GM18870 (cell line): ENCODE measurements around the gene DLG1.
"Not testable (repeated sequence)": the region's sequence is repeated elsewhere in the genome, so short reads cannot be mapped to it uniquely, and the experiment has no call there.

Experiments
- ATAC-seq: cut with Tn5 transposase; IDR thresholded peaks from one replicate; pipeline ENCODE4 v1.9.1; 2021; ENCODE audit warnings: moderate library complexity; ENCODE audit not compliant: unreplicated experiment

The DLG1 gene

DNA sequence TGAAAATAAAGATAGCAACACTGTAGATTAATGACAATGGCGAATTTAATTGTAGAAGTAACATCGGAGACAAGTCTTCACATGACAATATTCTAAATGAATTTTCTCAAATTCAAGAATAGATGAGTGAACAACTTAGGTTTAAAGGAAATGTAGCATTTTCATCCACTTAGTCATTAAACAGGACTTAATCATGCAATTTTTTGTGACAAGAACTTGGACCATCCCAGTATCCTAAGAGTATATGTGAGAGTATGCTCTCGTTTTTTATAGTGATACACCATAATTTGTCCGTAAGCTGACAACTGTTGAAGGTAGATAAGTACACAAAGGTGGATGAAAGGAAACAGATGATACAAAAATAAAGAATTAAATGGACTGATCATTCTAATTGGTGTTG is 81.5 kb downstream of the DLG1 start:
- ATAC-seq: no peak

DNA sequence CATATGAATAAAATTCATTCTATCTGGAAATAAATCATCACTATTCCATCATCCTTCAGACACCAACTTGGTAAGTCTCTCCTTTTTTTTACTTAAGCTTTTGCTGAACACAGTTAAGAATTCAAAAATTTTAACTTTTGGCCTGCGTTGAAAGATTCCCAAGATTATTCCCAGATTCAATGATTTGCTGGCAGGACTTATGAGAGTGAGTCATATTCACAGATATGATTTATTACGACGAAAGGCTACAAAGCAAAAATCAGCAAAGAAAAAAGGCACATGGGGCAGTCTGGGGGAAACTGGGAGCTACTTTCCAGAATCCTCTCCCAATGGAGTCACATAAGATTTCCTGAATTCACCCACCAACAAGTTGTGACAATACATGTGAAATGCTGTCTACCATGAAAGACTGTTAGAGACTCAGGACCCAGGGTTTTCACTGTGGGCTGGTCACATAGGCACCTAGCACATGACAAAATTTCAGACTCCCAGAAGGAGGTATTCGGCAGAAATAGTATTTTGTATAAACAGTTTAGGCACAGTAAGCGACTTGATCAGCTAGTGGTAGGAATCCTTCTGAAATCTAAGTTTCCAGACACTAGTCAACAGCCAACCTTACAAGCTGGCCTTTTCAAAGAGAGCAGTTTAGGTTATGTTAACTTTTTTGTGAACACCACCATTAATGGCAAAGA is 82.1 kb downstream of the DLG1 start:
- ATAC-seq: no peak

DNA sequence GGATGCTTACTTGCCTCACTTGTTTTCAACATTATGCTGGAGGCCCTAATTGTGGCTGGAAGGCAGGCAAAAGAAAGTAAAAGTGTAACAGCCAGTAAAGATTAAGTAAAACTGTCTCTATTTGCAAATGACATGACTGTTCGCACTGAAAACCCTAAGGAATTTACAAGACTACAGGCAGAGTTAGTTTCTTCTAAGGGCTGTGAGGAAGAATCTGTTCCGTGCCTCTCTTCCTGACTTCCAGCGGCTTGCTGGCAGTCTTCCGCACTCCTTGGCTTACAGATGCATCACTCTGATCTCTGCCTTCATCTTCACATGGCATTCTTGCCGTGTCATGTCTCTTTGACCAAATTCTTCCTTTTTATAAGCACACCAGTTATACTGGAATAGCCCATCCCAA is 86.1 kb downstream of the DLG1 start:
- ATAC-seq: no peak

DNA sequence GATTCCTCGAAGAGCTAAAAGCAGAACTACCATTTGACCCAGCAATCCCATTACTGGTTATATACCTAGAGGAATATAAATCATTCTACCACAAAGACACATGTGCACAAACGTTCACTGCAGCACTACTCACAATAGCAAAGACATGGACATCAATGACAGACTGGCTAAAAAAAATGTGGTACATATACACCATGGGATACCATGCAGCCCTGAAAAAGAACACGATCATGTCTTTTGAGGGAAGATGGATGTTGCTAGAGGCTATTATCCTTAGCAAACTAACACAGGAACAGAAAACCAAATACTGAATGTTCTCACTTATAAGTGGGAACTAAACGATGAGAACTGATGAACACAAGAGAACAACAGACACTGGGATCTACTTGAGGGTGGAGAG is 86.7 kb downstream of the DLG1 start:
- not testable (repeated sequence) for ATAC-seq

DNA sequence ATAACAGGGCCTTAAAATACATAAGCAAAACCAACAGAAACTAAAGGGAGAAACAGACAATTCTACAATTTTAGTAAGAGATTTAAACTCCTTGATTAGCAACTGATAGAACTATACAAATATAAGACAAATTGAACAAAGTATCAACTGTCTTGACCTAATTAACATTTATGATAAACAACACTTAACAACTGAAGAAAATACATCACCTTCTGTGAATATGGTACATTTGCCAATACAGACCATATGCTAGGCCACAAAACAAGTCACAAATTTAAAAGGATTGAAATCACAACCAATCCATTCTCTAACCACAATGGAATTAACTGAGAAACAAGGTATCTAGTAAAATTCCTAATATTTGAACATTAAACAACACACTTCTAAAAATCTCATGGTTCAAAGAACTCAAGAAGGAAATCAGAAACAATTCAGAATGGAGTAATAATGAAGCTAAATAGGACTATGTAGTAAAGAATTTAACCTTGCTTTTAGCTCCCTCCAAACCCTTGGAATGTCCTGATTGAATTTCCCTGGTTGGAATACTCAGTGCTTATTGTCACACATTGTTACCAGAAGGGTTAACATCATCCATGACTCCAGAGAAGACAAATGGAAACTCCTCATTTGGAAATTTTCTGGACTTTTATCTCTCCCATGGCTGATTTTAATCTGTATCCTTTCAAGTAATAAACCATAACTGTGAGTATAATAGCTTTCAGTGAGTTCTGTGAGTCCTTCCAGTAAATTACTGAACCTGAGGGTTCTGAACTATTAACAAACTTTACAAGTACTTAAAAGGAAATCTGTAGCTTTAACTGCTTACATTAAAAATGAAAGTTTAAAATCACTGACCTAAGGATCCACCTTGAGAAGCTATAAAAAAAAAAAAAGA is 88.8 kb downstream of the DLG1 start:
- ATAC-seq: no peak

DNA sequence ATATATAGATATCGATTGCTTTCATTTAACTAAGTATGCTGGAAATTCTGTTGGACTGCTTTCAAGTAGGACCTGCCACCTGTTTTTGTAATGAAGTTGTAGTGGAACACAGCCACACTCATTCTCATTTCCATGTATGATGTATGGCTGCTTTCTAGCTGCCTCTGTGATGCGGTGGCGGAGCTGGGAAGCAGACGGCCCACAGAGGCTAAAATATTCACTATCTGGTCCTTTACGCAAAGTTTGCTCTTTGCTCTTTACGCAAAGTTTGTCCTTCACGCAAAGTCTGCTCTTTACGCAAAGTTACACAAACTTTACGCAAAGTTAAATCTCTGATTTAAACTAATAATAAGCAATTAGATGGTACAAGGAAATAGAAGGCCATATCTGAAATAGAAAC is 91.5 kb downstream of the DLG1 start:
- ATAC-seq: no peak

DNA sequence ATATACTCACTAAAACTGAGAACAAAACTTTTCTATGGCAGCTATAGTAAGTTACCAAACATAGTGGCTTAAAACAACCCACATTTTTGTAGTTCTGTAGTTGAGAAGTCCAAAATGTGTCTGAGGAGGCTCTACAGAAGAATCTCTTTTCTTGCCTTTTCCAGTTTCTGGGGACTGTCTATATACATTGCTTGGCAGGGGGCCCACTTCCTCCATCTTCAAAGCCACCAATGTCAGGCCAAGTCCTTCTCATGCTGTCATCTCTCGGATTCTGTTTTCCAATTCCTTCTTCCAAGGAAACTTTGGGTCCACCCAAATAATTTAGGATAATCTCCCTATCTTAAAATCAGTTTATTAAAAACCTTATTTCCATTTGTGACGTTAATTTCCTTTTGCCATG is 92.7 kb downstream of the DLG1 start:
- no peak for ATAC-seq

DNA sequence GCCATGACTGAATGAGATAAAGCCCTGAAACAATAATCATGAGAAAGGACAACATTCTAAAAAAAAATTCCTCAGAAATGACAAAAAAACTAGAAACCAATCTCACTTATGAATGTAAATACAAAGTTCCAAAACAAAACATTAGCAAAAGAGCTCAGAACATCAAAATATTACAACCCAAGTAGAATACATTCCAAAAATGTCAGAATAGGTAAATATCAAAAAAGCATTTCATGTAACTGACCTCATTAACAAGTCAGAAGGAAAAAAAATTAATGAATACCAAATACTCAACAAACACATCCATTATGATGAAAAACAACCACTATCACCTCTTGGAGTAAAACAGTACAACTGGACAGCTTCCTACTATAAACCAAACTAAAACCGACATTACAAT is 93.1 kb downstream of the DLG1 start:
- ATAC-seq: no peak

DNA sequence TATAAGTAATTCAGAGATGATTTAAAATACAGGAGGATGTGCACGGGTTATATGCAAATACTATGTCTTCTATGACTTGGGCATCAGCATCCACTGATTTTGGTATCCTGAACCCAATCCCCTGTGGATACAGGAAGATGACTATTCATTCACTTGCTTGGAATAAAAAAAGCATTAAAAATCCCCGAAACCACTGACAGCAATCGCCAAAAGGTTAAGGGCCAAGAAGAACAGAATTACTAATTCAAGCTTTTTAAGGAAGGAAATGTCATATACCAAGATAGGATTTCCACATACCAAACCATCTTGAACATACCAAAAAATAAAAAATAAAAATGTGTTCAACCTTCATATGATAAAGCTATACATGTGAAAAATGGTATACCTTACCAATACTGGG is 93.7 kb downstream of the DLG1 start:
- ATAC-seq: no peak

DNA sequence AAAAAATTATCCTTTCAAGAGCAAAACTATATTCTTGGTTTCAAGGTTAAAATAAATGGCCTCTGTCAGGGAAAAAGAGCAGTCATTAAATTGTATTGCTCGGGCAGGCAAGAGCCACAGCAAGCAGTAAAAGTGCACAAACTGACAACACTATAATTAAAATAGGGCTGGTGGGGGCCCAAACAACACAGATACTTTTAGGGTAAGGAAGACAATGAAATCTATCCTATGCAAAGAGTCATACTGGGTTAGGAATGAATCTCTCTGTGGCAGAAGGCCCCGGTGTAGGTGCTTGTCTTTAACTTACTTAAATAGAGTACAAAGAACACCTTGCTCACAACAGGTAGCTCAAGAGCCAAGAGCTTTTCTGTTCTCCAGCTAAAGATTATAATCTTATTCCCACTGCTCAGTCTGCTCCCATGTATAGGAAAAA is 94.7 kb downstream of the DLG1 start:
- ATAC-seq: no peak

DNA sequence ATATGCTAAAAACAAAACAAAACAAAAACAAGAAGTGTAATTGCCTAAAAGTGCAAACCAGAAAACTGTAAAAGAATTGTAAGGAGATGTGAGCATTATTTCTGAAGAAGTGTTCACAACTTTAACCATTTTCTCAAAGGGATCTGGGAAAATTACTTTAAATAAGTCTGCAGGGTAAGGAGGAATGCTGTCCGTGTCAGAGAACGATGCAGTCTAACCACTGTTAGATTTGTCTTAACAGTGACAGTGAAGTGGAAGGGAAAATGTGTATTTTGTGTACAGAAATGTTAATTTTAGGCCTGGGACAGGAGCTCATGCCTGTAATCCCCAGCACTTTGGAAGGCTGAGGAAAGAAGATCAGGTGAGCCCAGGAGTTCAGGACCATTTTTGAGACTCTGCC is 95.7 kb downstream of the DLG1 start:
- ATAC-seq: no peak

DNA sequence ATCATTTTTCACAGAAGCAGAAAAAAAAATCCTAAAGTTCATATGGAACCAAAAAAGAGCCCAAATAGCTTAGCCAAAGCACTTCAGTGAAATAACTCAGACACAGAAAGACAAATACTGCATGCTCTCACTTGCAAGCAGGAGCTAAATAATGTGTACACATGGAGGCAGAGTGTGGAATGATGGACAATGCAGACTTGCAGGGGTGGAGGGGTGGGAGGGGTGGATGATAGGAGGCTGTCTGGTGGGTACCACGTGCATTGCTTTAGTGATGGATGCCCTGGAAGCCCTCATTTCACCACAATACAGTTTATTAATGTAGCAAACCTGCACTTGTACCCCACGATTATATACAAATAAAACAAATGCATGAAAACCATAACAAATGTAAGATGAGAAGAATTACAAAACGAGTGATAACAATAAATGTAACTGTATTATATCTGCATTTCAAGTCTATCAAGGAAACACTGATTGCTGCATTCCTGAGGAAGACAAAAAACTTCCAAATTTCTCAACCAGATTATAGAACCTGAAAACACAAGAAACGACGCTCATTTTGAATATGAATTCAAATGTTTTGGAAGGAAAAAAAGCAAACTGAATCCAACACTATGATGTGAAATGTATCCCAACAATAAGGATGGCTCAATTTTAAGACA is 96.5 kb downstream of the DLG1 start:
- ATAC-seq: no peak

DNA sequence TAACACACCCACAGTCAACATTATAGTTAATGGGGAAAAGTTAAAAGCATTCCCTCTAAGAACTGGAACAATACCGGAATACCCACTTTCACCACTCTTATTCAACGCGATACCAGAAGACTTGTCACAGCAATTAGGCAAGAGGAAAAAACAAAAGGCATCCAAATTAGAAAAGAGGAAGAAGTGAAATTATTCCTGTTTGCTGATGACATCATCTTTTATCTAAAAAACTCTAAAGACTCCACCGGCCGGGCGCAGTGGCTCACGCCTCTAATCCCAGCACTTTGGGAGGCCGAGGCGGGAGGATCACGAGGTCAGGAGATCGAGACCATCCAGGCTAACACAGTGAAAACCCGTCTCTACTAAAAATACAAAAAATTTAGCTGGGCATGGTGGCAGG is 97.6 kb downstream of the DLG1 start:
- ATAC-seq: not testable (repeated sequence)

DNA sequence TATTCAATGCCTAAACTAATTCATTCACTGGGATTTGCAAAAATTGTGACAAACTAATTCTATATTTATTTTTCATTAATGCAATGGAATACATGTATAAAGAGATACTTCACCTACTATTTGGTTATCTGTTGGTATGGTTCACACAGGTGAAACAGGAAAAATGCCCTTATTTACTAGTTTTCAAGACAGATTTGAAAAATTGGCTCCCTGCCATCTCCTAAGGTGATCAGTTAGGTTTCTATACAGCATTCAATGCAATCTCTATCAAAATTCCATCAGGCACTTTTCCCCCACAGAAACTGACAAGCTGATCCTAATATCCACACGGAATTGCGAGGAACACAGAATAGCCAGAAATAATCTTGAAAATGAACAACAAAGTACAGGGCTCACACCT is 101.1 kb downstream of the DLG1 start:
- ATAC-seq: no peak

DNA sequence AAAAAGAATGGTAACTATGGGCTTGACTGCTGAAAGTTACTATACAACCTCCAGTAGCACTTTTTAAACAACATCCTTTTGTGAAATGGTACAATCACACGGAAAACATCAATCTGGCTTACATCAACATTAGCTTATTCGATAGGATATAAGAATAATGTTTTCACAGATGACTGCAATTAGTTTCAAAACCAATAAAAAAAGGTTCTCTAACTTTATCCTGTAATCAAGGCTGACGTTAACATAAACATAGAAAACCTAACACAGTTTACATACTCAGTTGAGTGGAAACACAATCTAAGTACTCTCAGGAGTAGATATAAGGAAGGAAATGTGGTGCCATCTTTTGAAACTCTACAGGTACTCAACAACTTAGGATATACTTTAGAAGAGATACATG is 102.2 kb downstream of the DLG1 start:
- ATAC-seq: no peak

DNA sequence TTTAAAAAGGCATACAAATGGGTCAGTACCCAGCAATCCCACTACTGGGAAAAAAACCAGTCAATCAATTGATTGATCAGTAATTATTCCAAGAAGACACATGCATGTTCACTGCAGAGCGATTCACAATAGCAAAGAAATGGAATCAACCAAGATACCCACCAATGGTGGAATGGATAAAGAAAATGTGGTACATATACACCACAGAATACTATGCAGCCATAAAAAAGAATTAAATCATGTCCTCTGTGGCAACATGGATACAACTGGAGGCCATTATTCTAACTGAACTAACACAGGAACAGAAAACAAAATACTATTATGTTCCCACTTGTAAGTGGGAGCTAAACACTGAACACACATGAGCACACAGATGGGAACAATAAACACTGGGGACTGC is 103.1 kb downstream of the DLG1 start:
- ATAC-seq: no peak

DNA sequence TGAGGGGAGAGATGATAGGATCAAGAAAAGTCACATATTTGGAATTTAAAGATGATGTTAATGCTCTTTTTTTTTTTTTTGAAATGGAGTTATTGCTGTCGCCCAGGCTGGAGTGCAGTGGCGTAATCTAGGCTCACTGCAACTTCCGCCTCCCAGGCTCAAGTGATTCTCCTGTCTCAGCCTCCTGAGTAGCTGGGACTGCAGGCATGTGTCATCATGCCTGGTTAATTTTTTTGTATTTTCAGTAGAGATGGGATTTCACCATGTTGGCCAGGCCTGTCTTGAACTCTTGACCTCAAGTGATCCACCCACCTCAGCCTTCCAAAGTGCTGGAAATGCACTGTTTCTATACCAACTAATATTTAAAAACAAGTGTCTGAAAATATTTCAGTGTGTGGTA is 104.7 kb downstream of the DLG1 start:
- ATAC-seq: not testable (repeated sequence)

DNA sequence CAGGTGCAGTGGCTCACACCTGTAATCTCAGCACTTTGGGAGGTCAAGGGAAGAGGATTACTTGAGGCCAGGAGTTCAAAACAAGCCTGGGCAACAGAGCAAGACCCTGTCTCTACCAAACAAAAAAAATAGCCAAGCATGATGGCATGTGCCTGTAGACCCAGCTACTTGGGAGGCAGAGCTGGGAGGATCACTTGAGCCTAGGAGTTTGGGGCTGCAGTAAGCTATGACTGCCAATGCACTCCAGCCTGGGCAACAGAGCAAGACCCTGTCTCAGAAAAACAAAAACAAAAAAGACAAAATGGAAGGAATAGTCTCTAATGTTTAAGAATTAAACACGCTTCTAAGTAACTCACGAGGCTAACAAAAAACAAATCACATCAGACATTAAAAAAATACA is 106.5 kb downstream of the DLG1 start:
- no peak for ATAC-seq

DNA sequence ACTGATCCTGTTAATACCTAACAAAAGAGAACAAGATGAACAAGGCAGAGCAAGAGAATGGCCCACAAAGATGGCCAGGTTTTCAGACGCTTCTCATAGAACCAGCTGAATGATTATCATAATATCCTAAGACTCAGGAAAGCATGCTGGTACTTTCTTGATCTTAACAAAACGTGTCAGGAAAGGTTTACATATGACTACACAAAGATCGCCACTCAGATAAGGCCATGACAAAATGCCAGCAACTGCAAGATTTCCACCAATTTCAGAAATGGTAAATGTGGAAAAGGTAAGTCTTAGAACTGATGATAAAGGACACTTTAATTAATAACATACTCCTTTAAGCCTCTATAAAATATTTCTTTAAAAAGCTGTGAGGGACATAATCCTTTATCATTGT is 108.8 kb downstream of the DLG1 start:
- ATAC-seq: no peak

DNA sequence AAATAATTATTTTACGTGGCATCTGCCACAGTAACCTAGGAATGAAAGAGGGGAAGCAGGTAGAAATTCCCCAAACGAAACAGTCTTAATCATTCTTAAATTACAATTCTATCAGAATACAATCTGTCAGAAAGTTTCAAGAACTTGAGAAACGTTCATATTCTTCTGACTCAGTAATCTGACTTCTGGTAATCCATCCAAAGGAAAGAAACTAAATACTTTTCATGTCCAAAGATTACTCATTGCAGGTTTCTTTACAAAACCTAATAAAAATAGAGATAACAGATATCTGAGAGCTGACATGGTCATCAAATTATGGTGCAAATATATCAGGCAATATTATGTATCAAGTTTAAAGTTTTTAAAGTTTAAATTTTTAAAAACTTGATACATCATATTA is 109.4 kb downstream of the DLG1 start:
- ATAC-seq: no peak

DNA sequence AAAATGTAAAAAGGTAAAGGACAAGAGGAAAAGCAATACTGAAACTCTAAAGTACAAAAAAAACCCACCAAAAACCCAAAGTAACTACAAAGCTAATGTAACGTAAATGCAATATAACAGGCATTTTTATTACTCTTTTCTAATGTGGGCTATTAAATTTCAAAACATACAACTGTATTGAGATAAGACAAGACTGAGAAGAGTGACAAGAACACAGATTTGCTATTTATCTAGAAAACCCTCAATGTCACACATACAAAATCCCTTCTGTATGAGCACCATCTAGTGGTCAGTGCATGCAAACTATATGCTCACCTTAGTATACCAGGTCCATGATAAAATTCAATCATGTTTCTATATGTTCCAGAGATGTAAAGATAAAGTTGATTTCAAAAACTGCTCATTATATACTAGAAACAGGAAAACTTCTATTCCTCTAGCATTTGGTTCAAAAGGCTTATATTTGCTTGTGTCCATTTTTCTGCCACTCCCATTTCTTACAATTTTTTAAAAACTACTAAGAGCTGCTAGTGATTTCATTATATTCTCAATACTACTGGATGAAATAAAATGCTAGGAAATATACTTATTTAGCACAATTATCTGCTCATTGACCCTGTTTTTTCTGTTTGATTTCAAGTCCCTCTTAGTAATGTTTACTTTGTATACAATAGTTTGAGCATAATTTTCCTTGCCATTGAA is 111.4 kb downstream of the DLG1 start:
- no peak for ATAC-seq
